ENCODE measurements around the gene PLCH2. TPM values are rescaled to one million over a fixed set of nuclear protein-coding genes. Genes with fewer than 3 reads are reported as not detected.

PLCH2 gene
- total RNA-seq, 2 experiments from 2014 or later: 1.4 to 2.2 TPM

- H3K9me2 ChIP-seq (ENCODE audit: insufficient read depth, low read length): no peaks in the 10 kb centered on the region
- TF ChIP-seq EZH2phosphoT487 (IDR thresholded peaks at IDR 0.05; ENCODE audit: borderline replicate concordance, low read depth, low read length) (no peak), CTCF (conservative IDR thresholded peaks at IDR 0.05; ENCODE audit: low read length) (no peak)
- intact Hi-C loops (cut with micrococcal nuclease; ENCODE audit: unreplicated experiment): no loop called here
- H3K9me3 ChIP-seq (ENCODE audit: low read length): no peaks in the 10 kb centered on the region
- H3K79me2 ChIP-seq (ENCODE audit: insufficient read depth, low read depth, low read length): no peaks in the 10 kb centered on the region
- no peak overlapping the region for H3K27ac ChIP-seq (ENCODE audit: low read depth, low read length, poor library complexity, severe bottlenecking)
- no peaks in the 10 kb centered on the region; the same call in 1 of the 2 replicates for H4K20me1 ChIP-seq (ENCODE audit: insufficient read depth, low read length)
- no peak overlapping the region for H2AFZ ChIP-seq (ENCODE audit: low read length)
- H3K4me2 ChIP-seq (ENCODE audit: low read length): no peak overlapping the region
- H3K36me3 ChIP-seq (ENCODE audit: insufficient read depth, low read length): peaks cover 90% of the 10 kb centered on the region
- CTCF ChIA-PET (ENCODE audit: unreplicated experiment): no interaction called here
- POLR2A ChIA-PET: no interaction called here
- no peak overlapping the region for H3K4me3 ChIP-seq (ENCODE audit: low read depth, low read length, poor library complexity, severe bottlenecking)
- no peak for DNase-seq (ENCODE audit: low spot score)
- H3K4me1 ChIP-seq (ENCODE audit: insufficient read depth, low read length, poor library complexity, severe bottlenecking): no peaks in the 10 kb centered on the region
- BruUV-seq (replicated peaks): no TSS peak
These were observed 40.0 kb downstream of the PLCH2 start for GRCh38 chr1:2516124-2516523.

- TF ChIP-seq CTCF (conservative IDR thresholded peaks at IDR 0.05; ENCODE audit: low read length): no peak
- TF ChIP-seq EZH2phosphoT487 (IDR thresholded peaks at IDR 0.05; ENCODE audit: borderline replicate concordance, low read depth, low read length): no peak
- Histone ChIP-seq H3K4me2 (ENCODE audit: low read length) (no peak overlapping the region), H3K79me2 (ENCODE audit: insufficient read depth, low read depth, low read length) (no peaks in the 10 kb centered on the region), H3K36me3 (ENCODE audit: insufficient read depth, low read length) (peaks cover 87% of the 10 kb centered on the region), H4K20me1 (ENCODE audit: insufficient read depth, low read length) (no peaks in the 10 kb centered on the region; the same call in 1 of the 2 replicates), H3K27ac (ENCODE audit: low read depth, low read length, poor library complexity, severe bottlenecking) (no peak overlapping the region), H3K4me3 (ENCODE audit: low read depth, low read length, poor library complexity, severe bottlenecking) (no peak overlapping the region), H3K9me3 (ENCODE audit: low read length) (no peaks in the 10 kb centered on the region), H3K4me1 (ENCODE audit: insufficient read depth, low read length, poor library complexity, severe bottlenecking) (no peaks in the 10 kb centered on the region), H2AFZ (ENCODE audit: low read length) (no peak overlapping the region), H3K9me2 (ENCODE audit: insufficient read depth, low read length) (no peaks in the 10 kb centered on the region)
- POLR2A ChIA-PET: no interaction called here
- BruUV-seq (replicated peaks): no TSS peak
- DNase-seq (ENCODE audit: low spot score): no peak
- CTCF ChIA-PET (ENCODE audit: unreplicated experiment): no interaction called here
- intact Hi-C loops (cut with micrococcal nuclease; ENCODE audit: unreplicated experiment): no loop called here
These were observed 40.9 kb downstream of the PLCH2 start for GRCh38 chr1:2516946-2517345.

- BruUV-seq (replicated peaks): no TSS peak
- ChIA-PET POLR2A (no interaction called here), CTCF (ENCODE audit: unreplicated experiment) (no interaction called here)
- no peak overlapping the region for H3K27ac ChIP-seq (ENCODE audit: low read depth, low read length, poor library complexity, severe bottlenecking)
- no peaks in the 10 kb centered on the region for H3K9me2 ChIP-seq (ENCODE audit: insufficient read depth, low read length)
- H3K9me3 ChIP-seq (ENCODE audit: low read length): no peaks in the 10 kb centered on the region
- no peak for DNase-seq (ENCODE audit: low spot score)
- H3K36me3 ChIP-seq (ENCODE audit: insufficient read depth, low read length): peaks cover 77% of the 10 kb centered on the region
- no peak overlapping the region for H3K4me2 ChIP-seq (ENCODE audit: low read length)
- TF ChIP-seq CTCF (conservative IDR thresholded peaks at IDR 0.05; ENCODE audit: low read length) (no peak), EZH2phosphoT487 (IDR thresholded peaks at IDR 0.05; ENCODE audit: borderline replicate concordance, low read depth, low read length) (no peak)
- no peaks in the 10 kb centered on the region for H3K4me1 ChIP-seq (ENCODE audit: insufficient read depth, low read length, poor library complexity, severe bottlenecking)
- H3K79me2 ChIP-seq (ENCODE audit: insufficient read depth, low read depth, low read length): peaks cover 9% of the 10 kb centered on the region
- no peaks in the 10 kb centered on the region; the same call in 1 of the 2 replicates for H4K20me1 ChIP-seq (ENCODE audit: insufficient read depth, low read length)
- H3K4me3 ChIP-seq (ENCODE audit: low read depth, low read length, poor library complexity, severe bottlenecking): no peak overlapping the region
- intact Hi-C loops (cut with micrococcal nuclease; ENCODE audit: unreplicated experiment): no loop called here
- H2AFZ ChIP-seq (ENCODE audit: low read length): no peak overlapping the region
These were observed 41.9 kb downstream of the PLCH2 start for GRCh38 chr1:2517966-2518365.
